ENCODE data around the gene LGALS8.
"Not testable (repeated sequence)": the region's sequence is repeated elsewhere in the genome, so short reads cannot be mapped to it uniquely, and the experiment has no call there.

The LGALS8 gene

DNA sequence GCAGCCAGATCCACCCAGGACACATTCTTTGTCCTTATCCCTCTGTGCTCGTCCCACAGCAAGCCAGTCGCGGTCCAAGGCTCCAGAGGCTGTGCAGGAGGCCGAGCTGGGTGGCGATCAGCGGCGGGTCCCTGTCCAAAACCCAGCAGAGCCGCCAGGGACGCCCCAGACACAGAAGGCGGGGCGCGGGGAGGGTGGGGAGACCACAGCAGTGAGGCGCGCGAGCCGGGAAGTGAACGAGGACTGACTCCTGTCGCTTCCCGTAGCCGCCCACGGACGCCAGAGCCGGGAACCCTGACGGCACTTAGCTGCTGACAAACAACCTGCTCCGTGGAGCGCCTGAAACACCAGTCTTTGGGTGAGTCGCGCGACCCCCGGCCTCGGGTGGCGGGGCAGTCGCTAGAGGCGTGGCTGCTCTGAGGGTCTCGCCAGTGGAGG, at the start of gene LGALS8:
TSS of gene LGALS8 (plus strand) at position 279 of the 438 bp plus-strand sequence. CDS start 2,089 bp downstream, outside the sequence.
- peak; percentile 52 for DNase-seq

DNA sequence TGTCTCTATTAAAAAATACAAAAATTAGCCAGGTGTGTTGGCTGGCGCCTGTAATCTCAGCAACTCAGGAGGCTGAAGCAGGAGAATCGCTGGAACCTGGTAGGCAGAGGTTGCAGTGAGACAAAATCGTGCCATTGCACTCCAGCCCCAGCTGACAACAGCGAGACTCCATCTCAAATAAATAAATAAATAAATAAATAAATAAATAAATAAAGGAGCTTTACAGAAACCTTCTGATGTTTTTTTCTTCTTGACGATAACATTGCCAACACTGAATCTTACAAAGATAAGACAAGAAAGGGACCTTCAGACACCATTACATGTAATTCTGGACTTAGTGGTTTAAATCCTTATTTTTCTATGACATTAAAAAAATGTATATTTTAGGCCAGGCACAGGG, 47.8 kb upstream of the LGALS8 start:
- DNase-seq: no peak

DNA sequence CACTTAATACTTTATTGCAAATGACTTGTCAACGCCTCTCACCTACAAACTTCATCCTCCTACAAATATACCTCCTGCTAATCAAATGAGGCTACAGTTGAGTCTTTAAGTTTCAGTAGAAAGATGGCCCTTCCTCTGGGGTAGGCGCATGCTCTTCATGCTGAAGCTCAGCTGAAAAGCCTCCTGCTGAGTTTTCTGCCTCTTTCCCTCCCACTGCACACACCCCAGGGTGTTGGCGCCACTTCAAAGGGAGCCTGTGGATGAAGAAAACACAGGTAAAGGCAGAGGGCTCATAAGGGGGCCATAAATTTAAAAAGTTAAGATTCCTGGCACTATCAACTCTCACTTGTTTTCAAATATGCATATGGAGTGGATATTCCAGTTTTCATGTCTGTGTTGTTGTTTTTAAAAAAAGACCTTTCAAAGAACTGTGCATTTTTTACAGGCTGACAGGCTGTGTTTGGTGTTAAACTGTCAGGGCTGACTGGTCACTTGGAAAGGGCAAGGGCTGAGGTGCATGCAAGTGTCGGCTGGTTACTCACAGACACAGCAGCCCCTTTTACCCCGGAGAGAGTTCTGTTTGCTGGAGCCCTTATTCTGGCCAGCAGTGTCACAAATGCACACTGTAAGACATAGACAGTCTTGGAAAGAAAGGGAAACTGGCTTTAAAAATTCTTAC, 42.9 kb upstream of the LGALS8 start:
- no peak for DNase-seq

DNA sequence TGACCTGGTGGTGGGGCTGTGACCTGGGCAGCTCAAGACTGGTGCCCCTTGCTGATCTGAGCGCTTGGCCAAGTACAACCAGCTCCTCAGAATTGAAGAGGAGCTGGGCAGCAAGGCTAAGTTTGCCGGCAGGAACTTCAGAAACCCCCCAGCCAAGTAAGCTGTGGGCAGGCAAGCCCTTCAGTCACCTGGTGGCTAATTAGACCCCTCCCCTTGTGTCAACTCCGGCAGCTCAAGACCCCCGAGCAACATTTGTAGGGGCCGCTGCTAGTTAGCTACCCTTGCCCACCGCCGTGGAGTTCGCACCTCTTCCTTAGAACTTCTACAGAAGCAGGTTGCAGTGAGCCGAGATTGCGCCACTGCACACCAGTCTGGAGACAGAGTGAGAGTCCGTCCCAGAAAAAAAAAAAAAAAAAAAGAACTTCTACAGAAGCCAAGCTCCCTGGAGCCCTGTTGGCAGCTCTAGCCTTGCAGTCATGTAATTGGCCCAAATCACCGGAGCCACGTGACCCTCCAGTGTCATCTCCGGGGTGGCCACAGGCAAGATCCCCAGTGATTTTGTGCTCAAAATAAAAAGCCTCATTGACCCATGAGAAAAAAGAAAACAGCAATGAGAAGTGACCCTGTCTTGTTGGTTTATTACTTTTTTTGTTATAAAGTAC, 39.3 kb upstream of the LGALS8 start:
- DNase-seq: no peak

DNA sequence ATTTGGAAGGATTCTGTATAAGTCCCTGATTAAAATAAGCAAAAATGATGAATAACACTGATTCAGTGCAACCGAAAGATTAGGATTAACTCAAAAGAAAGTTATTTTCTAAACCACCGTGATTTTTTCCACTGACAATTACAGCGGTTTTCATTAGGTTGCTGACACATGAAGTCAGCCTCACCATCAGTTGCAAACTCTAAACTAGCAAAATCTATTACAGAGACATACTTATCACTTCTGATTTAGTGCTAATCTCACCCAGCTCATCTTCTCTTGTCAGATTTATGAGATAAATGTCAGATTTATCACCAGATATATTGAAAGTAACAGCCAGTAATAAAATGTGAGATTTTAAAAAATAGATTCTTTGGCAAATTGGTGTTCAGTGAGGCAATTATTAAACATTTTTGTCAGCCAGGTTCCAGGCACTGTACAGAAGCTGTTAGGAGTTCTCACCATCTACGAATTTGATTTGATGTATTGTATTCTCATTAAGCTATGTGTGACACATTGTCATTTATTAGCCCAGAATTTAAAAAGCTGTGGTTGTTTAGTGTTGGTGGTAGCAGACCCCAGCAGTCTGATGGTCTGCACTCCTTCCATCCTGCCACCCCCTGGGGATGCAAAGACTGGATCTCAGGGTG, 37.3 kb upstream of the LGALS8 start:
- no peak for DNase-seq

DNA sequence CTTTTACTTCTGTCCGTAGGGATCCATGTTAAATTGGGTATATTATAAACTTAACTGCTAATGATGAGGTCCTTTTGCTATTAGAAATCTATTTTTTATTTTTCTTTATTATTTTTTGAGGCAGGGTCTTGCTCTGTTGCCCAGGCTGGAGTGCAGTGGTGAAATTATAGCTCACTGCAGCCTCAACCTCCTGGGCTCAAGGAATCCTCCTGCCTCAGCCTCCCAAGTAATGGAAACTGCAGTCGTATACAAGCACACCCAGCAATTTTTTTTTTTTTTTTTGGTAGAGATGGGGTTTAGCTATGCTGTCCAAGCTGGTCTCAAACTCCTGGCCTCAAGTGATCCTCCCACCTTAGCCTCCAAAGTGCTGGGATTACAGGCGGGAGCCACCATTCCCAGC, 34.6 kb upstream of the LGALS8 start:
- DNase-seq: not testable (repeated sequence)

DNA sequence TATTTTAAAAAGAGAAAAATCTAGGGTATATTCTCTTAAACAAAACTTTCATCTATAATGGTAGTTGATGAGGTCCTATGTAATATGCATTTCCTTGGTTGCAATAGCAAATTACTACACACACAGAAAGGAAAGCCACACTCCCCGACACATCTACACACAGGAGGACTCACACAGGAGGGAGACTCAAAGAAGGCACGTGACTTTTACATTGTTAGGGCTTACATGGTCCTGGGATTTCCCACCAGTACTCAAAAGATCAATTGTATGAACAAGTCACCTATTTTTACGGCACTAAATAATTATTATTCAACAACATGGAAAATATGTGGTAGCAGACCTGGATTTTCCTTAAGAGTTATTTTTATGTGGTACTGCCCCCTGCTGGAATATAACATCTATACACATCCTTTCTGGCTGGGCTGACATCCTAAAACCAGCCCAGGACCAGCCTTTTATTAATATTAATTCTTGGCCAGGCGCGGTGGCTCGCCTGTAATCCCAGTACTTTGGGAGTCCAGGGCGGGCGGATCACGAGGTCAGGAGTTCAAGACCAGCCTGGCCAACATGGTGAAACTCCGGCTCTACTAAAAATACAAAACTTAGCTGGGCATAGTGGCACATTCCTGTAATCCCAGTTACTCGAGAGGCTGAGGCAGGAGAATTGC, 33.9 kb upstream of the LGALS8 start:
- DNase-seq: no peak

DNA sequence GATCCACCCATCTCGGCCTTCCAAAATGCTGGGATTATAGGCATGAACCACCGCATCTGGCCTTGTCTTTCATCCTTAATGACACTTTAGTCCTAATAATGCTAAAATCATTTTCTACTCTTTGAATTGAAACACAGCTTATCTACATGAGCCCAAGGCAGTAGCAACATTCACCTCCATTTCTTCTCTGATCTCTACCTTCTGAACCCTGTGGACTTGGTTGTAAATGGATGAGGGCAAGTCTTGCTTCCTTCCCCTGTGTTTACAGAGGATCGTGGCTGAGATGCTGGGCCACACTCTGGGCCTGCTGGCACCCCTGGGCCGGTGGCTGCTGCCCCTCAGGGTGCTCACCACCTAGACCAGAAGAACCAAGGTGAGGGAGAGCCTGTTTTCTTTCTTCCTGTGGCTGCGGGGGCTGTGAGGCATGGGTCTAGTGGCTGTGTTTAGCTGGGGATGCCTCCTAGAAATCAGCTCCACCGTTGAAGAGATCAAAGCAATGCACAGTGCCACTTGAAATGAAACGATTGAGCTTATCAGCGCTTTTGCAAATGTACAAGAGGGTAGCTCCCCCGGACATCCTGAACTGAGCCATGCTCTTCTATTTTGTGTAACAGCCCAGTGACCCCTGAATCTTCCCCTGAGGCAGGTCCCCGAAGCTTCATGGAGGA, 32.2 kb upstream of the LGALS8 start:
- no peak for DNase-seq

DNA sequence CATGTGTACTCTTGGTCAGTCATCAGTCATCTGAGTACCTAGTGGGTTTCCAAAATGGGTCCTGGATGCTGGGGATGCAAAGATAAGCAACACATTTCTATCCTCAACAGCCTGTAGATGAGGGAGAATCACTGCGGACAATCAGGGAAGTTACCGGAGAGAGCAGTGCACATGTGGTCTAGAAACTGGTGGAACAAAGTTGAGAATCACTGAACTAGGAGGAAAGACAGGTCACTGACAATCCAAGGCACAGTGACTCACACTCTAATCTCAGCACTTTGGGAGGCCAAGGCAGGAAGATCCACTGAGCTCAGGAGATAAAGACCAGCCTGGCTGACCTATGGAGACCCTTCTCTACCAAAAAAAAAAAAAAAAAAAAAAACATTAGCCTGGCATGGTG, 31.4 kb upstream of the LGALS8 start:
- no peak for DNase-seq

DNA sequence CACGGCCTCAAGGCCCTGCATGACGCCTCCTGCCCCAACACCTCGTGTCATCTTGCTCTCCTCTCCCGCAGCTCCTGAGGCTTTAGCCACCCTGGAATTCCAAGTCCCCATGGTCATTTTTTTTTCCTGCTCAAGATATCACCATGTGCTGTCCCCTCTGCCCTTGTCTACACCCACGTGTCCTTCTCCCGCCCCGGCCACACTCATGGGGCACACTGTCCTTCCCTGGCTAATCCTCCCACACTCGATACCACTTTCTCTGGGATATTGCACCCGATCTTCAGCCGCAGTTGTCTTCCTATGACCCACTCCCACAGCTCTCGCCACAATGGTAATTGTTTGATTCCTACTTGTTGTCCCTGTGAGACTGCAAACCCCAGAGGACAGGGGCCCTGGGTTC, 29.7 kb upstream of the LGALS8 start:
- DNase-seq: no peak

DNA sequence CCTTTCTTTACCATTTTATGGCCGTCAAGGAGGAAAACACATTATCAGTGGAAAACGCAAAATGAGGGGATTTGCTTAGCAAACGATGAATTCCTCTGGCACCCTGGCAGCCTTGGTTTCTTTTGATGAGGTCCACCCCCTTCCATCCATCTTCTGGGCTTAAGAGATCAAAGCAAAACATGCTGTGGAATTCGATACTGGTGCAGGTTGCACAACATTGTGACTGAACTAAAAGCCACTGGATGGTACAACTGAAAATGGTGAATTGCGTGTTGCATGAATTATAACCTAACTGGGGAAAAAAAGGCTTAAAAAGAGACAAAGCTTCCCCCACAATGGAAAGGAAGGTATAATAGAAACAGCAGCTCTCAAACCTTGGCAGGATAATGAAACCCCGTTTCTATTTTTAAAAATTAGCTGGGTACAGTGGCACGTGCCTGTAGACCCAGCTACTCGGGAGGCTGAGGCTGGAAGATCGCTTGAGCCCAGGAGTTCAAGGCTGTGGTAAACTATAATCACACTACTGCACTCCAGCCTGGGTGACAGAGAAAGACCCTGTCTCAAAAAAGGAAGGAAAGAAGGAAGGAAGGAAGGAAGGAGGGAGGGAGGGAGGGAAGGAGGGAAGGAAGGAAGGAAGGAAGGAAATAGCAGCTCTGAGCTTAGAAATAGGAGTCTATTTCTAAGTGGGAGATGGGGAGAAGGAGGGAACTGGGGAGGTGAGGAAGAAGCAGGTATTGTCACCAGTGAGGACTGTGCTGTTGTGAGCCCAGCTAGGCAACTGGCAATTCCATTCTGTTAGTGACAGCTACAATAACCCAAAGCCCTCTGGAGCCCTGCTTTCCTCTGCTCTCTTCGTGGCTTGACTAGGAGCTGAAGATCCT, 29.0 kb upstream of the LGALS8 start:
- no peak for DNase-seq

DNA sequence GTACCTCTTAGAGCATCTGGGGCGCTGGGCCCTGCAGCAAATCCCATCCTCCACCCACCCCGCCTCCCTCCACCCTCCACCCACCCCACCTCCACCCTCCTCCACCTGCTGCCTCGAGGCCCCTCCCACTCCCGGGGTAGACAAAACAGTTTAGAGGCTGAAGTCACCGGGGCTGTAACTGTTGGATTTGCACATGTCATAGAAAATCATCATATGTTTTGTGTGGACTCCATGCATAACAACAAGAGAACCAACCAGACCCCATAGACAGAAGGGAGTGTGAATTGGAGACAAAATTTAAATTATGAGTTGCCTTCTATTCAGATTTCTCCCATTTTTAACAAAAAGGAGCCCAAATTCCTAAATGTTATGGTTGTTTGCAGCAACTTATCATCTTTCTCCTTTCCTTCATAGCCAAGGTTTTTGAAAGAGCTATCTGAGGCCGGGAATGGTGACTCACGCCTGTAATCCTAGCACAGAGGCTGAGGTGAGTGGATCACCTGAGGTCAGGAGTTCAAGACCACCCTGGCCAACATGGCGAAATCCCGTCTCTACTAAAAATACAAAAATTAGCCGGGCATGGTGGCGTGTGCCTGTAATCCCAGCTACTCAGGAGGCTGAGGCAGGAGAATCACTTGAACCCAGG, 28.2 kb upstream of the LGALS8 start:
- DNase-seq: no peak

DNA sequence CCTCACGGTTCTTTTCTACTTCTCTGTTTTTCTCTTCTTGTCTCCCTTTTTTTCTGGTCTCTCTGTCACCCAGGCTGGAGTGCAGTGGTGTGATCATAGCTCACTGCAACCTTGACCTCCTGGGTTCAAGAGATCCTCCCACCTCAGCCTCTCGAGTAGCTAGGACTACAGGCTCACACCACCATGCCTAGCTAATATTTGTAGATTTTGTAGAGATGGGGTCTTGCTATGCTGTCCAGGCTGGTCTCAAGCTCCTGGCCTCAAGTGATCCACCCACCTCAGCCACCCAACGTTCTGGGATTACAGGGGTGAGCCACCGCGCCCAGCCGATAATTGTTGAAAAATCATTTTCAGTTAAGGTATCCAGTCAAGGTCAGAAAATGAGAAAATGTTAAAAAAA, 25.9 kb upstream of the LGALS8 start:
- no peak for DNase-seq

DNA sequence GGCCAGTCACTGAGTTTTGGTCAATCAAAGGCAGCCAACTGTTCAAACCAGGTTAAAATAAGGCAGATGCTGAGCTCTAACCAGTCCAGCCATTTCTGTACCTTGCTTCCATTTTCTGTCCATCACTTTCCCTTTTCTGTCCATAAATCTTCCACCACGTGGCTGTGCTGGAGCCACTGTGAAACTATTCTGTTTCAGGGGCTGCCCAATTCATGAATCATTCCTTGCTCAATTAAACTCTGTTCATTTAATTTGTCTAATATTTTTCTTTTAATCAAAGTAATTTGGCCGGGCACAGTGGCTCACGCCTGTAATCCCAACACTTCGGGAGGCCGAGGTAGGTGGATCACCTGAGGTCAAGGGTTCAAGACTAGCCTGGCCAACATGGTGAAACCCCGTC, 22.7 kb upstream of the LGALS8 start:
- DNase-seq: no peak

DNA sequence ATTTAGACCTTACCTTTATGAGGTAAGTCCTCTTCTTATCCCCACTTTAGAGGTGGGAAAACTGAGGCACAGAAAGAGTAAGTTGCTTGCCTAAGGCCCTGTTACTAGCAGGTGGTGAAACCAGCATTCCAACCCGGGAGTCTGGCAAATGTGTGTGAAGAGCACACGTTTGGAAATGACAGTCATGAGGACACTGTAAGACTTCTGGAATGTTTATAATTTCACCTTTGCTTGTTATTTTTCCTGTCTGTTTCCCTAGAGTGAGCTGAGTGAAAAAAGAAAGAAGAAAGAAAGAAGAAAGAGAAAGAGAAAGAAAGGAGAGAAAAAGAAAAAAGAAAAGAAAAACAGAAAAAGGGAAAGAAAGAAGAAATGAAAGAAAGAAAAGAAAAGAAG, 21.2 kb upstream of the LGALS8 start:
- DNase-seq: no peak

DNA sequence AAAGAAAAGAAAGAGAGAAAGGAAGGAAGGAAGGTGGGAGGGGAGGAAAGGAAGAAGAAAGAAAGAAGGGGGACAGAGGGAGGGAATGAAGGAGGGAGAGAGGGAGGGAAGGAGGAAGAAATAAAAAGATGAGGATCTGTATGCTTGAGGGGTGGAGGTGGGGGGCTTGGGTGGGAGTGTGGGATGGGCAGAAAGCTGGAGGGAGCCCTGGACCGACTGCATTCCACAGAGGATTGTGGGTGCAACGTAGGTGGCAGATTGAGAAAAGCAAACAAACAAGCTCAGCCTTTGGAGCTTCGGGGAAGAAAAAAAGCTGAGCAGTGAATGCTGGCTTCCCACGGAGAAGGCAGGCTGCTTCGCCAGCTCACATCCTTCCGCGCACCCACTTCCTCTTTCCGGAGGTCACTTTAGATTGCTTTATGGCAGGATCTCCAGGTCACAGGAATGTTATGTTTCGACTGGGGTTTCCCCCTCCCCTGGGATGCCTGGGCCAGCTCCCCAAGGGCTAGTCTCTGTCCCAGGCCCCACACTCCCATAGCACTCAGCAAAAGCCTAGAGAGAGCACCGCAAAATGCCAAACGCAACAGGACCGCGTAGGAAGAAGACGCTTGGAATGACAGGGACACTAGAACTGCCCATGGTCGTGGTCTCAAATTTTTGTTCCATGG, 20.7 kb upstream of the LGALS8 start:
- peak; percentile 27 for DNase-seq

DNA sequence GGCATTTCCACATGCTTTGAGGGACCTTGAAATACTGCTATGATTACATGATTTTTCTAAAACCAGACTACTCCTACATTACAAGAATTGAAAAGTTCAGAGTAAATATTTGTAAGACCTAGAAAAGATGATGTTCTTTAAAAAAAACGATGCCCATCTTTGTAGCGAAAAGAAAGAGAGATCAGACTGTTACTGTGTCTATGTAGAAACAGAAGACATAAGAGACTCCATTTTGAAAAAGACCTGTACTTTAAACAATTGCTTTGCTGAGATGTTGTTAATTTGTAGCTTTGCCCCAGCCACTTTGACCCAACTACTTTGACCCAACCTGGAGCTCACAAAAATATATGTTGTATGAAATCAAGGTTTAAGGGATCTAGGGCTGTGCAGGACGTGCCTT, 19.4 kb upstream of the LGALS8 start:
- not testable (repeated sequence) for DNase-seq

DNA sequence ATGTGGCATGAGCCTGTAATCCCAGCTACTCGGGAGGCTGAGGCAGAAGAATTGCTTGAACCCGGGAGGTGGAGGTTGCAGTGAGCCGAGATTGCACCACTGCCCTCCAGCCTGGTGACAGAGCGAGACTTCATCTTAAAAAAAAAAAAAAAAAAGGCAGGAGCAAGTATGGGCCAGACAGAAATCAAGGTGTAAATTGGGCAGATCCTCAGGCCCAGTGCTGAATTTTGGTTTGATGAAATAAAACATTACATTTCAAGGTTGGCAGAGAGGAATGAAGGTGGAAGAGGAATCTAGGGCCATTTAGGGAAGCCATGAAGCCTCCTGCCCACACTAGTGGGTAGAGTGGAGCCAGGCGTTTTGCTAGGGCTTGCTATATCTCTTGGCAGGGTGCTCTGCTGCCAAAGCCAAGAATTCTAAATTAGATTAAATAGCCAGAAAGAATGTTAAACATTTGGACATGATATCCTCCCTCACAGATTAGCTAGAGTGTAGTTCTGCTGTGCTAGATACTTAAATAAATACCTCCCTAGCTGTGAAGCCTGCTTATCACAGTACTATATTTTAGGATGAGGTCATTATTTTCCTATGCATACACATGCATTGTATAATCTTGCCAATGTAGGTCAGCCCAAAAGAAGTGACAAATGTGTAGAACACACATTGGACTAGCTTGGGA, 16.6 kb upstream of the LGALS8 start:
- no peak for DNase-seq

DNA sequence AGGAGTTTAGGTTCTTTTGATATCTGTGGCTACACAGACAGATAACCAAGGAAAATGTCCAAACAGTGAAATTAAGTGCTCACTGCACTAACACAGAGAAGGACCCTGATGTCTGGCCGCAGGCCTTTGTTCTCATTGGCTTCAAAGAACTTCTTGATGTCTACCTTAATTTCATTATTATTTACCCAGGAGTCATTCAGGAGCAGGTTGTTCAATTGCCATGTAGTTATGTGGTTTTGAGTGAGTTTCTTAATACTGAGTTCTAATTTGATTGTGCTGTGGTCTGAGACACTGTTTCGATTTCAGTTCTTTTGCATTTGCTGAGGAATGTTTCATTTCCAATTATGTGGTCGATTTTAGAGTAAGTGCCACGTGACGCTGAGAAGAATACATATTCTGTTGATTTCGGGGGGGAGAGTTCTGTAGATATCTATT, 15.2 kb upstream of the LGALS8 start:
- DNase-seq: no peak

DNA sequence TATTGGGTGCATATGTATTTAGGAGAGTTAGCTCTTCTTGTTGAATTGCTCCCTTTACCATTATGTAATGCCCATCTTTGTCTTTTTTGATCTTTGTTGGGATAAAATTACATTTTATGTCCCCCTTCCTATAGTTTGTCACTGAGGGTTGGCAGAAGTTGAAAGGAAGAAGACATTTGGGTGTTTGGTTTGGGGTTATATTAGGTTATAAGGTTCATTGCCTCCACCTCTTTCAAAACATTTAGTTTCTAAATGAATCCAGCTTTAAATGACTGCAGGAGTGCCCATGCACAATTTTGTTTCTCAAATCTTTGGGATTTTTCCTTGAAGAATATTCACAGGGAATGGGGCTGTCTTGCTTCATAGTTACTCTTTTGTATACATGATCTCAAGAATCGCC, 14.6 kb upstream of the LGALS8 start:
- DNase-seq: no peak

All from 8988T (cell line).